Mesenchymal stem cell (in vitro differentiated cells and primary cell): Measurements from ENCODE around the gene TOM1L2.
"Not testable (repeated sequence)": the region's sequence is repeated elsewhere in the genome, so short reads cannot be mapped to it uniquely, and the experiment has no call there.

Experiments used
- DNase-seq: peaks from one replicate; pipeline ENCODE4 v3.0.0-alpha.2; 2013
- H2AFZ ChIP-seq: one replicate; pipeline ENCODE4 v1.6.1; 2013; ENCODE audit warnings: low read depth, mild to moderate bottlenecking, control low read depth, inconsistent platforms, low read length, moderate library complexity
- H2AK5ac ChIP-seq: 2 replicates; pipeline ENCODE4 v1.6.1; 2013; ENCODE audit warnings: low read length, moderate library complexity, mild to moderate bottlenecking, inconsistent platforms; ENCODE audit not compliant: severe bottlenecking
- H2BK120ac ChIP-seq: one replicate; pipeline ENCODE4 v1.6.1; 2013; ENCODE audit warnings: low read depth, mild to moderate bottlenecking, inconsistent platforms, low read length, moderate library complexity
- H2BK12ac ChIP-seq, 2 experiments: one replicate each; pipeline ENCODE4 v1.6.1; 2013; ENCODE audit warnings: inconsistent platforms in 2 of 2, low read length in 2 of 2, mild to moderate bottlenecking in 2 of 2, moderate library complexity in 2 of 2, control low read depth in 1 of 2
- H2BK15ac ChIP-seq: one replicate; pipeline ENCODE4 v1.6.1; 2013; ENCODE audit warnings: mild to moderate bottlenecking, low read depth, inconsistent platforms; ENCODE audit not compliant: poor library complexity, severe bottlenecking
- H2BK5ac ChIP-seq: 2 replicates; pipeline ENCODE4 v1.6.1; 2013; ENCODE audit warnings: low read depth, mild to moderate bottlenecking, low read length, control low read depth, inconsistent platforms; ENCODE audit not compliant: poor library complexity, severe bottlenecking
- H3K14ac ChIP-seq, 2 experiments: one replicate each; pipeline ENCODE4 v1.6.1; 2013; ENCODE audit warnings: inconsistent platforms in 2 of 2, low read length in 2 of 2, control low read depth in 1 of 2, mild to moderate bottlenecking in 1 of 2, moderate library complexity in 1 of 2
- H3K18ac ChIP-seq, 2 experiments: one replicate each; pipeline ENCODE4 v1.6.1; 2013; ENCODE audit warnings: inconsistent platforms in 2 of 2, low read length in 2 of 2, control low read depth in 1 of 2, low read depth in 1 of 2, mild to moderate bottlenecking in 1 of 2
- H3K23ac ChIP-seq, 2 experiments: one replicate each; pipeline ENCODE4 v1.6.1; 2013; ENCODE audit warnings: inconsistent platforms in 2 of 2, low read length in 2 of 2, mild to moderate bottlenecking in 2 of 2, moderate library complexity in 2 of 2, control low read depth in 1 of 2
- H3K27ac ChIP-seq: 2 replicates; pipeline ENCODE4 v1.5.1; 2013; ENCODE audit warnings: mild to moderate bottlenecking, moderate library complexity, low read length, control low read depth, inconsistent platforms; ENCODE audit not compliant: poor library complexity, severe bottlenecking
- H3K27me3 ChIP-seq, 2 experiments: 2 replicates each; pipeline versions ENCODE4 v1.6.1 to v1.7.0; 2013; ENCODE audit warnings: low read length in 2 of 2, mild to moderate bottlenecking in 2 of 2, moderate library complexity in 2 of 2, control low read depth in 1 of 2, inconsistent platforms in 1 of 2; ENCODE audit not compliant: control insufficient read depth in 1 of 2, insufficient read depth in 1 of 2
- H3K36me3 ChIP-seq, 2 experiments: 2 replicates each; pipeline versions ENCODE4 v1.6.1 to v1.7.0; 2013; ENCODE audit warnings: low read length in 2 of 2, control low read depth in 1 of 2, inconsistent platforms in 1 of 2, low read depth in 1 of 2, mild to moderate bottlenecking in 1 of 2; ENCODE audit not compliant: insufficient read depth in 2 of 2, control insufficient read depth in 1 of 2
- H3K4ac ChIP-seq, 2 experiments: one replicate each; pipeline ENCODE4 v1.6.1; 2013; ENCODE audit warnings: inconsistent platforms in 2 of 2, low read length in 2 of 2, mild to moderate bottlenecking in 2 of 2, moderate library complexity in 2 of 2, control low read depth in 1 of 2, low read depth in 1 of 2
- H3K4me1 ChIP-seq: 2 replicates; pipeline ENCODE4 v1.6.1; 2013; ENCODE audit warnings: low read depth, low read length, control low read depth; ENCODE audit not compliant: control insufficient read depth, insufficient read depth
- H3K4me2 ChIP-seq: 2 replicates; pipeline ENCODE4 v1.6.1; 2013; ENCODE audit warnings: low read length, mild to moderate bottlenecking, inconsistent platforms; ENCODE audit not compliant: poor library complexity, severe bottlenecking
- H3K4me3 ChIP-seq, 2 experiments: 2 replicates each; pipeline versions ENCODE4 v1.5.1 to v1.7.0; 2013; ENCODE audit warnings: low read length in 2 of 2, mild to moderate bottlenecking in 2 of 2, control low read depth in 1 of 2, low read depth in 1 of 2; ENCODE audit not compliant: insufficient read depth in 1 of 2
- H3K79me1 ChIP-seq: replicated peaks from 2 replicates; pipeline ENCODE4 v1.6.1; 2013; ENCODE audit warnings: mild to moderate bottlenecking, control low read depth, low read length, inconsistent platforms; ENCODE audit not compliant: poor library complexity, severe bottlenecking
- H3K9ac ChIP-seq: 2 replicates; pipeline ENCODE4 v1.7.0; 2013; ENCODE audit warnings: mild to moderate bottlenecking, low read length, moderate library complexity
- H3K9me3 ChIP-seq: 2 replicates; pipeline ENCODE4 v1.7.0; 2013; ENCODE audit warnings: mild to moderate bottlenecking, low read length; ENCODE audit not compliant: control insufficient read depth
- H4K8ac ChIP-seq: one replicate; pipeline ENCODE4 v1.6.1; 2013; ENCODE audit warnings: inconsistent platforms, mild to moderate bottlenecking, low read length, moderate library complexity
- H4K91ac ChIP-seq: one replicate; pipeline ENCODE4 v1.6.1; 2013; ENCODE audit warnings: mild to moderate bottlenecking, low read length, inconsistent platforms
- WGBS: methylation state at CpG from one replicate; pipeline ENCODE4 v1.1.7; 2013; ENCODE audit warnings: mixed read lengths; 5-methylcytosine and 5-hydroxymethylcytosine counted together

TOM1L2 gene

GRCh38 chr17:17995887-17996286 lies 23.7 kb upstream of the TOM1L2 start:
- not testable (repeated sequence) for H3K9ac ChIP-seq, H3K4me2 ChIP-seq, H2AFZ ChIP-seq, H3K18ac ChIP-seq, H3K4me3 ChIP-seq, H2BK15ac ChIP-seq, H3K36me3 ChIP-seq, H3K27ac ChIP-seq, H3K9me3 ChIP-seq, H3K14ac ChIP-seq, H4K91ac ChIP-seq, H4K8ac ChIP-seq, H2BK12ac ChIP-seq, H3K4ac ChIP-seq, H2AK5ac ChIP-seq, DNase-seq, H2BK5ac ChIP-seq, H3K27me3 ChIP-seq, H3K23ac ChIP-seq, H3K79me1 ChIP-seq, H2BK120ac ChIP-seq
- H3K4me1 ChIP-seq, result peaks cover 26% of the 10 kb centered on the region
- WGBS, result 98% methylated on average over 8 of the region's 8 CpGs

GRCh38 chr17:17994271-17995069 lies 22.3 kb upstream of the TOM1L2 start:
- H3K9ac ChIP-seq, result no peak overlapping the region
- H3K27ac ChIP-seq, result no peak overlapping the region
- no peak overlapping the region for H3K4me2 ChIP-seq
- H2BK120ac ChIP-seq, result no peak overlapping the region
- H2BK5ac ChIP-seq, result no peak overlapping the region
- no peak overlapping the region for H2AFZ ChIP-seq
- H2BK15ac ChIP-seq, result no peak overlapping the region
- no peaks in the 10 kb centered on the region for H3K36me3 ChIP-seq
- WGBS, result 68% methylated on average over 18 of the region's 18 CpGs
- no peak overlapping the region for H2BK12ac ChIP-seq
- H4K8ac ChIP-seq, result no peak overlapping the region
- no peak overlapping the region for H3K4ac ChIP-seq
- H3K27me3 ChIP-seq, result no peaks in the 10 kb centered on the region
- peak overlapping the region in 1 of 2 experiments; percentile 31 for H3K14ac ChIP-seq
- no peak overlapping the region for H3K18ac ChIP-seq
- no peak overlapping the region for H3K4me3 ChIP-seq
- H3K79me1 ChIP-seq, result no peaks in the 10 kb centered on the region
- H4K91ac ChIP-seq, result no peak overlapping the region
- no peak overlapping the region for H2AK5ac ChIP-seq
- peaks cover 28% of the 10 kb centered on the region for H3K4me1 ChIP-seq
- H3K23ac ChIP-seq, result no peak overlapping the region
- peak; percentile 38 for DNase-seq
- no peaks in the 10 kb centered on the region for H3K9me3 ChIP-seq

GRCh38 chr17:17993852-17994251 lies 21.7 kb upstream of the TOM1L2 start:
- H2AFZ ChIP-seq, result no peak overlapping the region
- H4K8ac ChIP-seq, result no peak overlapping the region
- no peaks in the 10 kb centered on the region for H3K9me3 ChIP-seq
- no peak overlapping the region for H3K14ac ChIP-seq
- no peak overlapping the region for H4K91ac ChIP-seq
- DNase-seq, result no peak
- peaks cover 25% of the 10 kb centered on the region for H3K4me1 ChIP-seq
- WGBS, result 92% methylated on average over 11 of the region's 12 CpGs
- H3K18ac ChIP-seq, result no peak overlapping the region
- H2BK120ac ChIP-seq, result no peak overlapping the region
- H3K9ac ChIP-seq, result no peak overlapping the region
- no peaks in the 10 kb centered on the region for H3K36me3 ChIP-seq
- no peak overlapping the region for H2BK15ac ChIP-seq
- no peaks in the 10 kb centered on the region for H3K27me3 ChIP-seq
- H3K79me1 ChIP-seq, result no peaks in the 10 kb centered on the region
- H3K4me3 ChIP-seq, result no peak overlapping the region
- no peak overlapping the region for H3K4me2 ChIP-seq
- H2BK12ac ChIP-seq, result no peak overlapping the region
- H3K23ac ChIP-seq, result no peak overlapping the region
- H3K4ac ChIP-seq, result no peak overlapping the region
- H2AK5ac ChIP-seq, result no peak overlapping the region
- no peak overlapping the region for H3K27ac ChIP-seq
- no peak overlapping the region for H2BK5ac ChIP-seq

- Histone ChIP-seq H3K36me3 (no peaks in the 10 kb centered on the region), H4K91ac (no peak overlapping the region), H2BK120ac (no peak overlapping the region), H3K4ac (no peak overlapping the region), H2BK15ac (no peak overlapping the region), H2BK5ac (no peak overlapping the region), H3K23ac (no peak overlapping the region), H3K27me3 (no peaks in the 10 kb centered on the region), H3K14ac (no peak overlapping the region), H2AFZ (no peak overlapping the region), H3K4me2 (no peak overlapping the region), H3K4me3 (no peak overlapping the region), H3K27ac (no peak overlapping the region), H3K9ac (no peak overlapping the region), H2BK12ac (no peak overlapping the region), H4K8ac (no peak overlapping the region), H3K9me3 (no peaks in the 10 kb centered on the region), H3K79me1 (no peaks in the 10 kb centered on the region), H2AK5ac (peak overlapping the region; percentile 17), H3K4me1 (peaks cover 29% of the 10 kb centered on the region), H3K18ac (no peak overlapping the region)
- DNase-seq, result no peak
- 97% methylated on average over 2 of the region's 2 CpGs for WGBS
These were observed 21.2 kb upstream of the TOM1L2 start for GRCh38 chr17:17993366-17993765.
